ENCODE data around the gene LRRC4C.

Gene LRRC4C

GRCh38 chr11:41459465-41460401, at the start of gene LRRC4C:
TSS of gene LRRC4C (minus strand) at chr11:41459652.
- no peak for DNase-seq (ENCODE audit: low read depth in 3 of 3)

GRCh38 chr11:41508121-41508520, 48.7 kb upstream of the LRRC4C start:
- no peak for DNase-seq (ENCODE audit: low read depth in 3 of 3)

GRCh38 chr11:41499429-41499828, 40.0 kb upstream of the LRRC4C start:
- no peak for DNase-seq (ENCODE audit: low read depth in 3 of 3)

GRCh38 chr11:41498726-41499125, 39.3 kb upstream of the LRRC4C start:
- DNase-seq (ENCODE audit: low read depth in 3 of 3): no peak

GRCh38 chr11:41497974-41498373, 38.5 kb upstream of the LRRC4C start:
- DNase-seq (ENCODE audit: low read depth in 3 of 3): no peak

- no peak for DNase-seq (ENCODE audit: low read depth in 3 of 3)
These were observed 35.3 kb upstream of the LRRC4C start for GRCh38 chr11:41494716-41495115.

- no peak for DNase-seq (ENCODE audit: low read depth in 3 of 3)
These were observed 27.0 kb upstream of the LRRC4C start for GRCh38 chr11:41486424-41486823.

GRCh38 chr11:41483956-41484355, 24.5 kb upstream of the LRRC4C start:
- DNase-seq (ENCODE audit: low read depth in 3 of 3): no peak

- no peak for DNase-seq (ENCODE audit: low read depth in 3 of 3)
These were observed 19.7 kb upstream of the LRRC4C start for GRCh38 chr11:41479179-41479578.

- no peak for DNase-seq (ENCODE audit: low read depth in 3 of 3)
These were observed 1.7 kb upstream of the LRRC4C start for GRCh38 chr11:41461057-41461681.

GRCh38 chr11:41458641-41459040, 811 bp downstream of the LRRC4C start:
- DNase-seq (ENCODE audit: low read depth in 3 of 3): no peak

GRCh38 chr11:41458154-41458553, 1.3 kb downstream of the LRRC4C start:
- DNase-seq (ENCODE audit: low read depth in 3 of 3): no peak

- no peak for DNase-seq (ENCODE audit: low read depth in 3 of 3)
These were observed 2.0 kb downstream of the LRRC4C start for GRCh38 chr11:41457216-41458014.

- DNase-seq (ENCODE audit: low read depth in 3 of 3): no peak
These were observed 3.2 kb downstream of the LRRC4C start for GRCh38 chr11:41456269-41456668.

- no peak for DNase-seq (ENCODE audit: low read depth in 3 of 3)
These were observed 8.4 kb downstream of the LRRC4C start for GRCh38 chr11:41451011-41451410.

GRCh38 chr11:41449483-41450050, 9.9 kb downstream of the LRRC4C start:
- no peak for DNase-seq (ENCODE audit: low read depth in 3 of 3)

- no peak for DNase-seq (ENCODE audit: low read depth in 3 of 3)
These were observed 12.9 kb downstream of the LRRC4C start for GRCh38 chr11:41446566-41446965.

- DNase-seq (ENCODE audit: low read depth in 3 of 3): no peak
These were observed 13.3 kb downstream of the LRRC4C start for GRCh38 chr11:41446107-41446506.

GRCh38 chr11:41437006-41437490, 22.4 kb downstream of the LRRC4C start:
- no peak for DNase-seq (ENCODE audit: low read depth in 3 of 3)

- no peak for DNase-seq (ENCODE audit: low read depth in 3 of 3)
These were observed 23.9 kb downstream of the LRRC4C start for GRCh38 chr11:41435531-41435930.

- DNase-seq (ENCODE audit: low read depth in 3 of 3): no peak
These were observed 27.7 kb downstream of the LRRC4C start for GRCh38 chr11:41431784-41432183.

- no peak for DNase-seq (ENCODE audit: low read depth in 3 of 3)
These were observed 39.6 kb downstream of the LRRC4C start for GRCh38 chr11:41419901-41420300.

All from stimulated activated CD4-positive, alpha-beta T cell treated with anti-CD3 and anti-CD28 coated beads, TNF-alpha, amount 100 ng/mL, for 4 hours (primary cell).